WTC11 (cell line): ENCODE measurements around the gene SMIM41. TPM values are rescaled to one million over a fixed set of nuclear protein-coding genes. Genes with fewer than 3 reads are reported as not detected.
A peak's percentile ranks its signal among the peaks of the same experiment; 100 is the strongest.

Experiments
- E2F4 ChIP-seq: sonication (generic); formaldehyde crosslinking; IDR thresholded peaks from 2 replicates; pipeline ENCODE4 v1.8.1; 2022; ENCODE audit warnings: low read depth, mild to moderate bottlenecking, moderate library complexity, missing genetic modification reagents, borderline replicate concordance
- E2F5 ChIP-seq: sonication (generic); formaldehyde crosslinking; IDR thresholded peaks from 2 replicates; pipeline ENCODE4 v1.8.1; 2022; ENCODE audit warnings: mild to moderate bottlenecking, moderate library complexity, missing genetic modification reagents
- GABPB1 ChIP-seq: sonication (generic); formaldehyde crosslinking; IDR thresholded peaks from 2 replicates; pipeline ENCODE4 v1.8.1; 2023; ENCODE audit warnings: mild to moderate bottlenecking, missing genetic modification reagents
- HMGA2 ChIP-seq: fragments of 250-450 bp; sonication (Bioruptor Pico); IDR thresholded peaks from 2 replicates; pipeline ENCODE4 v1.4.0; 2021; ENCODE audit warnings: mild to moderate bottlenecking, moderate library complexity
- MYBL2 ChIP-seq: sonication (generic); formaldehyde crosslinking; IDR thresholded peaks from 2 replicates; pipeline ENCODE4 v1.8.1; 2023; ENCODE audit warnings: mild to moderate bottlenecking, moderate library complexity, missing genetic modification reagents
- NFYB ChIP-seq: sonication (generic); formaldehyde crosslinking; conservative IDR thresholded peaks from 2 replicates; pipeline ENCODE4 v1.8.0; 2022; ENCODE audit warnings: low read depth, missing genetic modification reagents
- OVOL2 ChIP-seq: fragments of 250-450 bp; sonication (Bioruptor Pico); IDR thresholded peaks from 2 replicates; pipeline ENCODE4 v1.9.0; 2021; ENCODE audit warnings: mild to moderate bottlenecking, borderline replicate concordance
- PRDM15 ChIP-seq: sonication (generic); formaldehyde crosslinking; IDR thresholded peaks from 2 replicates; pipeline ENCODE4 v1.8.0; 2022; ENCODE audit warnings: missing genetic modification reagents
- RELA ChIP-seq: sonication (generic); formaldehyde crosslinking; IDR thresholded peaks from 2 replicates; pipeline ENCODE4 v1.8.1; 2022; ENCODE audit warnings: missing genetic modification reagents, mild to moderate bottlenecking, borderline replicate concordance
- RORB ChIP-seq: fragments of 250-450 bp; sonication (Bioruptor Pico); IDR thresholded peaks from 2 replicates; pipeline ENCODE4 v1.9.0; 2021; ENCODE audit warnings: mild to moderate bottlenecking
- ZNF416 ChIP-seq: fragments of 250-450 bp; sonication (Bioruptor Pico); IDR thresholded peaks from 2 replicates; pipeline ENCODE4 v1.9.0; 2021; ENCODE audit warnings: mild to moderate bottlenecking, inconsistent platforms
- ZNF423 ChIP-seq: fragments of 250-450 bp; sonication (Bioruptor Pico); IDR thresholded peaks from 2 replicates; pipeline ENCODE4 v2.1.2; 2022; ENCODE audit warnings: mild to moderate bottlenecking, moderate library complexity
- ZNF671 ChIP-seq: fragments of 250-450 bp; sonication (Bioruptor Pico); IDR thresholded peaks from 2 replicates; pipeline ENCODE4 v1.8.0; 2021; ENCODE audit warnings: mild to moderate bottlenecking
- total RNA-seq: library from RNA; stranded (reverse); gene quantifications from 3 replicates; pipeline ENCODE4 v1.2.3, GENCODE V29; 2021
- TF ChIP-seq, protein P1 (sequence below): sonication (generic); formaldehyde crosslinking; IDR thresholded peaks from 2 replicates; pipeline ENCODE4 v1.8.0; 2022; ENCODE audit warnings: mild to moderate bottlenecking, missing genetic modification reagents
- TF ChIP-seq, protein P2 (sequence below): sonication (generic); formaldehyde crosslinking; IDR thresholded peaks from 2 replicates; pipeline ENCODE4 v1.8.0; 2023; ENCODE audit warnings: missing genetic modification reagents
- TF ChIP-seq, protein P3 (sequence below): sonication (generic); formaldehyde crosslinking; IDR thresholded peaks from 2 replicates; pipeline ENCODE4 v1.8.1; 2023; ENCODE audit warnings: mild to moderate bottlenecking, moderate library complexity, missing genetic modification reagents
- TF ChIP-seq, protein P4 (sequence below): sonication (generic); formaldehyde crosslinking; IDR thresholded peaks from 2 replicates; pipeline ENCODE4 v1.8.0; 2023; ENCODE audit warnings: missing genetic modification reagents, mild to moderate bottlenecking, borderline replicate concordance
- TF ChIP-seq, protein P5 (sequence below): fragments of 200-600 bp; IDR thresholded peaks from 2 replicates; pipeline ENCODE4 v1.8.0; 2022; ENCODE audit warnings: antibody characterized with exemption
- TF ChIP-seq, protein P6 (sequence below): sonication (generic); formaldehyde crosslinking; IDR thresholded peaks from 2 replicates; pipeline ENCODE4 v1.8.0; 2023; ENCODE audit warnings: mild to moderate bottlenecking, missing genetic modification reagents

SMIM41 gene
- total RNA-seq, 1 experiment from 2014 or later, result not detected

GRCh38 chr12:52151837-52152783 lies 72.6 kb downstream of the SMIM41 start (continued):
- TF ChIP-seq E2F4 (CRISPR knock-in tag), result no peak
- TF ChIP-seq MYBL2 (CRISPR knock-in tag), result no peak
- no peak for TF ChIP-seq NFYB (CRISPR knock-in tag)
- no peak for TF ChIP-seq OVOL2 (CRISPR knock-in tag)
- no peak for TF ChIP-seq ZNF671 (CRISPR knock-in tag)
- TF ChIP-seq, protein P1, sequence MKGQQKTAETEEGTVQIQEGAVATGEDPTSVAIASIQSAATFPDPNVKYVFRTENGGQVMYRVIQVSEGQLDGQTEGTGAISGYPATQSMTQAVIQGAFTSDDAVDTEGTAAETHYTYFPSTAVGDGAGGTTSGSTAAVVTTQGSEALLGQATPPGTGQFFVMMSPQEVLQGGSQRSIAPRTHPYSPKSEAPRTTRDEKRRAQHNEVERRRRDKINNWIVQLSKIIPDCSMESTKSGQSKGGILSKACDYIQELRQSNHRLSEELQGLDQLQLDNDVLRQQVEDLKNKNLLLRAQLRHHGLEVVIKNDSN (CRISPR knock-in tag), result no peak
- TF ChIP-seq, protein P2, sequence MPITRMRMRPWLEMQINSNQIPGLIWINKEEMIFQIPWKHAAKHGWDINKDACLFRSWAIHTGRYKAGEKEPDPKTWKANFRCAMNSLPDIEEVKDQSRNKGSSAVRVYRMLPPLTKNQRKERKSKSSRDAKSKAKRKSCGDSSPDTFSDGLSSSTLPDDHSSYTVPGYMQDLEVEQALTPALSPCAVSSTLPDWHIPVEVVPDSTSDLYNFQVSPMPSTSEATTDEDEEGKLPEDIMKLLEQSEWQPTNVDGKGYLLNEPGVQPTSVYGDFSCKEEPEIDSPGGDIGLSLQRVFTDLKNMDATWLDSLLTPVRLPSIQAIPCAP (CRISPR knock-in tag), result no peak
- TF ChIP-seq GABPB1, result no peak
- TF ChIP-seq RORB, result no peak
- TF ChIP-seq, protein P3, sequence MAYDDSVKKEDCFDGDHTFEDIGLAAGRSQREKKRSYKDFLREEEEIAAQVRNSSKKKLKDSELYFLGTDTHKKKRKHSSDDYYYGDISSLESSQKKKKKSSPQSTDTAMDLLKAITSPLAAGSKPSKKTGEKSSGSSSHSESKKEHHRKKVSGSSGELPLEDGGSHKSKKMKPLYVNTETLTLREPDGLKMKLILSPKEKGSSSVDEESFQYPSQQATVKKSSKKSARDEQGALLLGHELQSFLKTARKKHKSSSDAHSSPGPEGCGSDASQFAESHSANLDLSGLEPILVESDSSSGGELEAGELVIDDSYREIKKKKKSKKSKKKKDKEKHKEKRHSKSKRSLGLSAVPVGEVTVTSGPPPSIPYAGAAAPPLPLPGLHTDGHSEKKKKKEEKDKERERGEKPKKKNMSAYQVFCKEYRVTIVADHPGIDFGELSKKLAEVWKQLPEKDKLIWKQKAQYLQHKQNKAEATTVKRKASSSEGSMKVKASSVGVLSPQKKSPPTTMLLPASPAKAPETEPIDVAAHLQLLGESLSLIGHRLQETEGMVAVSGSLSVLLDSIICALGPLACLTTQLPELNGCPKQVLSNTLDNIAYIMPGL (CRISPR knock-in tag), result peak; percentile 82; the same call in 1 of the 2 replicates
- peak; percentile 46 for TF ChIP-seq ZNF423 (CRISPR knock-in tag)
- TF ChIP-seq, protein P4, sequence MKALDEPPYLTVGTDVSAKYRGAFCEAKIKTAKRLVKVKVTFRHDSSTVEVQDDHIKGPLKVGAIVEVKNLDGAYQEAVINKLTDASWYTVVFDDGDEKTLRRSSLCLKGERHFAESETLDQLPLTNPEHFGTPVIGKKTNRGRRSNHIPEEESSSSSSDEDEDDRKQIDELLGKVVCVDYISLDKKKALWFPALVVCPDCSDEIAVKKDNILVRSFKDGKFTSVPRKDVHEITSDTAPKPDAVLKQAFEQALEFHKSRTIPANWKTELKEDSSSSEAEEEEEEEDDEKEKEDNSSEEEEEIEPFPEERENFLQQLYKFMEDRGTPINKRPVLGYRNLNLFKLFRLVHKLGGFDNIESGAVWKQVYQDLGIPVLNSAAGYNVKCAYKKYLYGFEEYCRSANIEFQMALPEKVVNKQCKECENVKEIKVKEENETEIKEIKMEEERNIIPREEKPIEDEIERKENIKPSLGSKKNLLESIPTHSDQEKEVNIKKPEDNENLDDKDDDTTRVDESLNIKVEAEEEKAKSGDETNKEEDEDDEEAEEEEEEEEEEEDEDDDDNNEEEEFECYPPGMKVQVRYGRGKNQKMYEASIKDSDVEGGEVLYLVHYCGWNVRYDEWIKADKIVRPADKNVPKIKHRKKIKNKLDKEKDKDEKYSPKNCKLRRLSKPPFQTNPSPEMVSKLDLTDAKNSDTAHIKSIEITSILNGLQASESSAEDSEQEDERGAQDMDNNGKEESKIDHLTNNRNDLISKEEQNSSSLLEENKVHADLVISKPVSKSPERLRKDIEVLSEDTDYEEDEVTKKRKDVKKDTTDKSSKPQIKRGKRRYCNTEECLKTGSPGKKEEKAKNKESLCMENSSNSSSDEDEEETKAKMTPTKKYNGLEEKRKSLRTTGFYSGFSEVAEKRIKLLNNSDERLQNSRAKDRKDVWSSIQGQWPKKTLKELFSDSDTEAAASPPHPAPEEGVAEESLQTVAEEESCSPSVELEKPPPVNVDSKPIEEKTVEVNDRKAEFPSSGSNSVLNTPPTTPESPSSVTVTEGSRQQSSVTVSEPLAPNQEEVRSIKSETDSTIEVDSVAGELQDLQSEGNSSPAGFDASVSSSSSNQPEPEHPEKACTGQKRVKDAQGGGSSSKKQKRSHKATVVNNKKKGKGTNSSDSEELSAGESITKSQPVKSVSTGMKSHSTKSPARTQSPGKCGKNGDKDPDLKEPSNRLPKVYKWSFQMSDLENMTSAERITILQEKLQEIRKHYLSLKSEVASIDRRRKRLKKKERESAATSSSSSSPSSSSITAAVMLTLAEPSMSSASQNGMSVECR (CRISPR knock-in tag), result no peak
- TF ChIP-seq, protein P5, sequence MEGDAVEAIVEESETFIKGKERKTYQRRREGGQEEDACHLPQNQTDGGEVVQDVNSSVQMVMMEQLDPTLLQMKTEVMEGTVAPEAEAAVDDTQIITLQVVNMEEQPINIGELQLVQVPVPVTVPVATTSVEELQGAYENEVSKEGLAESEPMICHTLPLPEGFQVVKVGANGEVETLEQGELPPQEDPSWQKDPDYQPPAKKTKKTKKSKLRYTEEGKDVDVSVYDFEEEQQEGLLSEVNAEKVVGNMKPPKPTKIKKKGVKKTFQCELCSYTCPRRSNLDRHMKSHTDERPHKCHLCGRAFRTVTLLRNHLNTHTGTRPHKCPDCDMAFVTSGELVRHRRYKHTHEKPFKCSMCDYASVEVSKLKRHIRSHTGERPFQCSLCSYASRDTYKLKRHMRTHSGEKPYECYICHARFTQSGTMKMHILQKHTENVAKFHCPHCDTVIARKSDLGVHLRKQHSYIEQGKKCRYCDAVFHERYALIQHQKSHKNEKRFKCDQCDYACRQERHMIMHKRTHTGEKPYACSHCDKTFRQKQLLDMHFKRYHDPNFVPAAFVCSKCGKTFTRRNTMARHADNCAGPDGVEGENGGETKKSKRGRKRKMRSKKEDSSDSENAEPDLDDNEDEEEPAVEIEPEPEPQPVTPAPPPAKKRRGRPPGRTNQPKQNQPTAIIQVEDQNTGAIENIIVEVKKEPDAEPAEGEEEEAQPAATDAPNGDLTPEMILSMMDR, result peak; percentile 92
- TF ChIP-seq ZNF416 (CRISPR knock-in tag), result no peak
- TF ChIP-seq, protein P6, sequence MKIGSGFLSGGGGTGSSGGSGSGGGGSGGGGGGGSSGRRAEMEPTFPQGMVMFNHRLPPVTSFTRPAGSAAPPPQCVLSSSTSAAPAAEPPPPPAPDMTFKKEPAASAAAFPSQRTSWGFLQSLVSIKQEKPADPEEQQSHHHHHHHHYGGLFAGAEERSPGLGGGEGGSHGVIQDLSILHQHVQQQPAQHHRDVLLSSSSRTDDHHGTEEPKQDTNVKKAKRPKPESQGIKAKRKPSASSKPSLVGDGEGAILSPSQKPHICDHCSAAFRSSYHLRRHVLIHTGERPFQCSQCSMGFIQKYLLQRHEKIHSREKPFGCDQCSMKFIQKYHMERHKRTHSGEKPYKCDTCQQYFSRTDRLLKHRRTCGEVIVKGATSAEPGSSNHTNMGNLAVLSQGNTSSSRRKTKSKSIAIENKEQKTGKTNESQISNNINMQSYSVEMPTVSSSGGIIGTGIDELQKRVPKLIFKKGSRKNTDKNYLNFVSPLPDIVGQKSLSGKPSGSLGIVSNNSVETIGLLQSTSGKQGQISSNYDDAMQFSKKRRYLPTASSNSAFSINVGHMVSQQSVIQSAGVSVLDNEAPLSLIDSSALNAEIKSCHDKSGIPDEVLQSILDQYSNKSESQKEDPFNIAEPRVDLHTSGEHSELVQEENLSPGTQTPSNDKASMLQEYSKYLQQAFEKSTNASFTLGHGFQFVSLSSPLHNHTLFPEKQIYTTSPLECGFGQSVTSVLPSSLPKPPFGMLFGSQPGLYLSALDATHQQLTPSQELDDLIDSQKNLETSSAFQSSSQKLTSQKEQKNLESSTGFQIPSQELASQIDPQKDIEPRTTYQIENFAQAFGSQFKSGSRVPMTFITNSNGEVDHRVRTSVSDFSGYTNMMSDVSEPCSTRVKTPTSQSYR, result no peak
- no peak for TF ChIP-seq E2F5
- no peak for TF ChIP-seq PRDM15 (CRISPR knock-in tag)
- no peak for TF ChIP-seq RELA (CRISPR knock-in tag)
- no peak for TF ChIP-seq HMGA2 (CRISPR knock-in tag)
